ENCODE results near the gene WWC1.
"Not testable (repeated sequence)": the region's sequence is repeated elsewhere in the genome, so short reads cannot be mapped to it uniquely, and the experiment has no call there.

DNA sequence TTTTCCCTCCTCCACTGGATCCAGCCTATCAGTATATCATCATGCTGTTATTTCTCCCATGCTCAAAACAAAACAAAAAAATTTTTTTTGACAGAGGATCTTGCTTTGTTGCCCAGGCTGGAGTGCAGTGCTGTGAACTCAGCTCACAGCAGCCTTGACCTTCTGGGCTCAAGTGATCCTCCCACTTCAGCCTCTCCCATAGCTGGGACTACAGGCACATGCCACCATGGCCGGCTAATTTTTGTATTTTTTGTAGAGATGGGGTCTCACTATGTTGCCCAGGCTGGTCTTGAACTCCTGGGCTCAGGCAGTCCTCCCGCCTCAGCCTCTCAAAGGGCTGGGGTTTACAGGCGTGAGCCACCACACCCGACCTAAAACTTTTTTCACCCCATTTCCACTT lies 143.9 kb downstream of the WWC1 start:
- TF ChIP-seq EZH2 (optimal IDR thresholded peaks at IDR 0.05; ENCODE audit: low read depth, low read length); EZH2phosphoT487 (IDR thresholded peaks at IDR 0.05; ENCODE audit: low read length): not testable (repeated sequence)
- TF ChIP-seq, protein P1, sequence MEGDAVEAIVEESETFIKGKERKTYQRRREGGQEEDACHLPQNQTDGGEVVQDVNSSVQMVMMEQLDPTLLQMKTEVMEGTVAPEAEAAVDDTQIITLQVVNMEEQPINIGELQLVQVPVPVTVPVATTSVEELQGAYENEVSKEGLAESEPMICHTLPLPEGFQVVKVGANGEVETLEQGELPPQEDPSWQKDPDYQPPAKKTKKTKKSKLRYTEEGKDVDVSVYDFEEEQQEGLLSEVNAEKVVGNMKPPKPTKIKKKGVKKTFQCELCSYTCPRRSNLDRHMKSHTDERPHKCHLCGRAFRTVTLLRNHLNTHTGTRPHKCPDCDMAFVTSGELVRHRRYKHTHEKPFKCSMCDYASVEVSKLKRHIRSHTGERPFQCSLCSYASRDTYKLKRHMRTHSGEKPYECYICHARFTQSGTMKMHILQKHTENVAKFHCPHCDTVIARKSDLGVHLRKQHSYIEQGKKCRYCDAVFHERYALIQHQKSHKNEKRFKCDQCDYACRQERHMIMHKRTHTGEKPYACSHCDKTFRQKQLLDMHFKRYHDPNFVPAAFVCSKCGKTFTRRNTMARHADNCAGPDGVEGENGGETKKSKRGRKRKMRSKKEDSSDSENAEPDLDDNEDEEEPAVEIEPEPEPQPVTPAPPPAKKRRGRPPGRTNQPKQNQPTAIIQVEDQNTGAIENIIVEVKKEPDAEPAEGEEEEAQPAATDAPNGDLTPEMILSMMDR (IDR thresholded peaks at IDR 0.05; ENCODE audit: low read length) = not testable (repeated sequence)
